ENCODE data around the gene RTL1.

The RTL1 gene

GRCh38 chr14:100854435-100854834, 49.1 kb downstream of the RTL1 start:
- TF ChIP-seq CTCF (IDR thresholded peaks at IDR 0.05; ENCODE audit: low read depth, low read length, missing control alignments): no peak
- H3K4me3 ChIP-seq (ENCODE audit: low read depth, low read length): no peak overlapping the region
- in situ Hi-C loops (cut with HindIII; ENCODE audit: low sequenced_read_pairs): loop anchor here (5.0 kb wide), 2 partner anchors 53 to 67 kb away; no protein-coding TSS in a partner anchor
- DNase-seq (ENCODE audit: low read depth): no peak

GRCh38 chr14:100851946-100852620, 51.4 kb downstream of the RTL1 start:
- no peak overlapping the region for H3K4me3 ChIP-seq (ENCODE audit: low read depth, low read length)
- in situ Hi-C loops (cut with HindIII; ENCODE audit: low sequenced_read_pairs): loop anchor here (5.0 kb wide), 2 partner anchors 55 to 65 kb away; no protein-coding TSS in a partner anchor
- no peak for TF ChIP-seq CTCF (IDR thresholded peaks at IDR 0.05; ENCODE audit: low read depth, low read length, missing control alignments)
- no peak for DNase-seq (ENCODE audit: low read depth)

GRCh38 chr14:100851586-100851916, 52.0 kb downstream of the RTL1 start:
- H3K4me3 ChIP-seq (ENCODE audit: low read depth, low read length): no peak overlapping the region
- no peak for TF ChIP-seq CTCF (IDR thresholded peaks at IDR 0.05; ENCODE audit: low read depth, low read length, missing control alignments)
- no peak for DNase-seq (ENCODE audit: low read depth)
- in situ Hi-C loops (cut with HindIII; ENCODE audit: low sequenced_read_pairs): loop anchor here (5.0 kb wide), 2 partner anchors 56 to 64 kb away; no protein-coding TSS in a partner anchor

- no peak for DNase-seq (ENCODE audit: low read depth)
- H3K4me3 ChIP-seq (ENCODE audit: low read depth, low read length): no peak overlapping the region
- in situ Hi-C loops (cut with HindIII; ENCODE audit: low sequenced_read_pairs): loop anchor here (5.0 kb wide), 2 partner anchors 56 to 64 kb away; no protein-coding TSS in a partner anchor
- peak; percentile 54 for TF ChIP-seq CTCF (IDR thresholded peaks at IDR 0.05; ENCODE audit: low read depth, low read length, missing control alignments)
These were observed 52.5 kb downstream of the RTL1 start for GRCh38 chr14:100850841-100851585.

GRCh38 chr14:100849115-100849781, 54.3 kb downstream of the RTL1 start:
- TF ChIP-seq CTCF (IDR thresholded peaks at IDR 0.05; ENCODE audit: low read depth, low read length, missing control alignments): no peak
- in situ Hi-C loops (cut with HindIII; ENCODE audit: low sequenced_read_pairs): no loop called here
- no peak for DNase-seq (ENCODE audit: low read depth)
- no peak overlapping the region for H3K4me3 ChIP-seq (ENCODE audit: low read depth, low read length)

GRCh38 chr14:100846309-100846859, 57.1 kb downstream of the RTL1 start:
- H3K4me3 ChIP-seq (ENCODE audit: low read depth, low read length): no peak overlapping the region
- TF ChIP-seq CTCF (IDR thresholded peaks at IDR 0.05; ENCODE audit: low read depth, low read length, missing control alignments): no peak
- DNase-seq (ENCODE audit: low read depth): no peak
- in situ Hi-C loops (cut with HindIII; ENCODE audit: low sequenced_read_pairs): no loop called here

Data from astrocyte of the cerebellum (primary cell).